Superior temporal gyrus (tissue), 1 donor: Measurements from ENCODE around the gene LBR.
A peak's percentile ranks its signal among the peaks of the same experiment; 100 is the strongest.

ENCODE experiments used
- DNase-seq: peaks from one replicate; pipeline ENCODE4 v3.0.0-alpha.2; 2016; ENCODE audit errors: extremely low spot score

The LBR gene

GRCh38 chr1:225464851-225465792 is 37.3 kb upstream of the LBR start:
- DNase-seq, result no peak

GRCh38 chr1:225462714-225463574 is 35.1 kb upstream of the LBR start:
- no peak for DNase-seq

DNA sequence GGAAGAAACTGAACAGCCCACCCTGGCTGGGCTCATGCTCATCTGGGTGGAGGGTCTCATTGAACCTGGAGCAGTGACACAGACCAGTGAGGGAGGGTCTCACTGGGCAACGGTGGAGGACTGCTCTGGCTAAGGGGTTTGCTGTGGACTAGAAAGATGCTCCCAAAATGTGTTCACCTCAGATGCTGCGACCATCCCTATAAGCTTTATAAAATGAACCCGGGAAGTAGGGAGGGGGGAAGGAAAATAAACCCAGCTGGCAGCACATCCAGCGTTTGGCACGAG is 34.5 kb upstream of the LBR start:
- no peak for DNase-seq

DNA sequence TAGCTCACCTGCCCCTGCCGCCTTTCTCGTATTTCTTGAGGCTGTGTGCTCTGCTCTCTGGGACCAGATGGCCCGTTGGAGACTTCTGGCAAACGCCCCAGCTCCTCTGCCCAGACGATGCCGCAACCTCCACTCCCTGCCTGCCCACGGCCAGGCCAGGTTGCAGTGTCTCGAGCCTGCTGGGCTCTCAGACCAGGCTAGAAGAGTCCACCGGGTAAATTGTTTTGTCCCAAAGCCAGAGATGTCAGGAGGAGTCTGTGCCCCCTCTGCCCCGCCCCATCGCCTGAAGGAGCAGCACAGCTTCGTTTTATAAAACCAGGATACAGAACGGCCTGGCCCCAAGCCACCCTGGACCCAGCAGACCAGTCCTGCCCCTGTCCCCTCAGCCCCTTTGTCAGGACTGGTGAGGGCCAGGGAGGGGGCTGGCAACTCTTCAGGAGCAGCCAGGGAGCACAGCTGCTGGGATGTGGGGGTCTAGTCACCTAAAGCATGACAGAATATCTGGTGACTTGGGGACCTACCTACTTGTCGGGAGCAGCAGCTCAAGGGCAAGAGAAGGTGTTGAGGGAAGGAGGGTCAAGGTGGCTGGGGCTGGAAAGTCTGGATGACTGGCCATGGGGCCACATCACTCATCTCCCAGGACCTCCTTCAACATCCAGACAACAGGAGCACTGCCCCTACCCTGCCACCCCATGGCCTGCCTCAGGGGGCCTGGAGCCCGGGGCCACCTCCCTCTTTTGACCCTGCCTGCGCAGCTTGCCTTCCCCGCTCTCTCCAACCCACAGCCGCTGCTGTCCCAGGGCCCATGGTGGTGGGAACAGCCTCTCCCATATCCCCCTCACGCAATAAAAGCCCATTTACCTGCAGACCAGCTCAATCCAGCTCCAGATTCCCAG is 33.9 kb upstream of the LBR start:
- no peak for DNase-seq

DNA sequence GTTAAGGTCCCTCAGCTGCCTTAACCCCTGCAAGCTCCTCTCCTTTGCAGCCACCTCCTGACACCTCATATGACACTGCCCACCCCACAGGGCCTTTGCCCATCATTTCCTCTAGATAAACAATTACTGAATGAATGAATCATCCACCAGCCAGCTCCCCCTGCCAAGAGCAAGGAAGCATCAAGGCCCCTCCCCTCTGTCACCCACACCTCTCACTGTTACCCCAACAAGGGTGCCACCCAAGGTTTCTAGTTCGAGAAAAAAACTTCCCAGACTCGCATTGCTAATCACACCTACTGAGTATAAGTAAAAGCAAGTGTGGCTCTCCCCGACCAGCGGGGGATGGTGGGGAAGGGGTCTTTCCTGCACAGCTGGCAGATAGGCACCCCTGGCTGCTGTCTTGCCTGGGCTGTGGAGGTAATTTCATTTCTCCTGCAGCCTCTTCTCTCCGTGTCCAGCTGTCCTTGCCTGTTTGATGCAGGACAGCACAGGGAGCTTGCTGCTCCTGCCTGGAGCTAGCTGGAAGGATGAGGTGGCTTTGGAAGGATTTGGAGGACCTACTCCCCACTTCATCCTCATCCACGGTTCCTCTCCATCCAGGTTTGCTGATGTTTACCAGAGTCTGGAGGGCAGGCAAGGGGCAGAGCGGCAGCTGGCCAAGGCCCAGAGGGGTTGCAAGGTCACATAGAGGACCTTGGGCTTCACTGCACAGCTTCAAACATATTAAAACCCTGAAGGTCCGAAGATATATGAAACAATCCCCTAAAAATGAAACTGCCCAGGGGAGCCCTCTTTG is 33.1 kb upstream of the LBR start:
- DNase-seq, result no peak

GRCh38 chr1:225460021-225460736 is 32.3 kb upstream of the LBR start:
- no peak for DNase-seq

DNA sequence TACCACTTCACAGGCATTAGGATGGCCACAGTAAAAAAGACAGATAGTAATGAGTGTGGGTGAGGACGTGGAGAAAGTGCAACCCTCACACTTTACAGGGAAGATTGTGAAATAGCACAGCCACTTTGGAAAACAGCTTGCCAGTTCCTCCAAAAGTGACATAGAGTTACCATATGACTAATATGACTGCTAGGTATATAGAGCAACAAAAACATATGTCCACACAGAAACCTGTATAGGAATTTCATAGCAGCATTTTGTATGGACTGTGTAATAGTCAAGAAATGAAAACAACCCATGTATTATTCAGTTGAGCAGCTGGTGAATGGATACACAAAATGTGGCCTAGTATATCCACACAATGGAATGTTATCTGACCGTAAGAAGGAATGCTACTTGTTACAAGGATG is 30.4 kb upstream of the LBR start:
- DNase-seq, result no peak

- peak; percentile 18 for DNase-seq
Measured at GRCh38 chr1:225454733-225455132, 26.9 kb upstream of the LBR start.

DNA sequence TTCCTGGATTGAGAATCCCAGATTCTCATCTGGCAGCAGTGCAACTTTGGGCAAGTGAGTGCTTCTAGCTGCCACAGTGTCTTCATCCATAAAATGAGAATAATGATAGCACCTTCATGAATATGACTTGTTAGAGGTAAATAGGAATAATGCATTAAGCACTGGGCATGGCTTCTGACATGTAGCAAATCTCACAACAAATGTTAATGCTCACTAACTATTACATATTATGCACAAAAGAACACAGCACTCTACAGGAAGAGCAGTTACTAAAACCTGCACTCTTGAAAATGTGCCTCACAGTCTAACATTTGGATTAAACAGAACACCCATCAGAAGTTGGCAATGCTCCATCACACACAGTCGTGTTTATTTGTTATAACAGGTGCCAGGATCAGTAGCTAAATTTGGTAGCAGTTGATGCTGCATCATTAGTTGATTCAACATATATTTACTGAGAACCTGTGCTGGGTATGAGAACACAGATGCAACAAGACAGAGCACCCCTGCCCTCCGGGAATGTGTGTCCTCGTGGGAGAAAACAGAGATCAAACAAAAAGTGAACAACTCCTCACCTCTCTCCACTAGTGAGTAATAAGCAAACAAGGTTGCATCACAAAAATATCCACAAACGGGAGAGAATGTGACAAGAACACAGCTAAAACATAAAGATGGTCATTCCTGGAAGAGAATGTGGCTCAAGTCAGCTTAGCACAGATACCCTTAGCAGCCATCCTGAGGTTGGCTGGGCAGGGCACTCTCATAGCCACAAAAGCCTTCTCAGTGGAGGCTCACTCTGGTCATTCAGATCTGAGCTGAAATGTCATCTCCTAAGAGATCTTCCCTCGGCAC is 26.2 kb upstream of the LBR start:
- DNase-seq, result no peak

GRCh38 chr1:225451840-225452515 is 24.1 kb upstream of the LBR start:
- no peak for DNase-seq

- DNase-seq, result no peak
Measured at GRCh38 chr1:225451340-225451739, 23.5 kb upstream of the LBR start.

DNA sequence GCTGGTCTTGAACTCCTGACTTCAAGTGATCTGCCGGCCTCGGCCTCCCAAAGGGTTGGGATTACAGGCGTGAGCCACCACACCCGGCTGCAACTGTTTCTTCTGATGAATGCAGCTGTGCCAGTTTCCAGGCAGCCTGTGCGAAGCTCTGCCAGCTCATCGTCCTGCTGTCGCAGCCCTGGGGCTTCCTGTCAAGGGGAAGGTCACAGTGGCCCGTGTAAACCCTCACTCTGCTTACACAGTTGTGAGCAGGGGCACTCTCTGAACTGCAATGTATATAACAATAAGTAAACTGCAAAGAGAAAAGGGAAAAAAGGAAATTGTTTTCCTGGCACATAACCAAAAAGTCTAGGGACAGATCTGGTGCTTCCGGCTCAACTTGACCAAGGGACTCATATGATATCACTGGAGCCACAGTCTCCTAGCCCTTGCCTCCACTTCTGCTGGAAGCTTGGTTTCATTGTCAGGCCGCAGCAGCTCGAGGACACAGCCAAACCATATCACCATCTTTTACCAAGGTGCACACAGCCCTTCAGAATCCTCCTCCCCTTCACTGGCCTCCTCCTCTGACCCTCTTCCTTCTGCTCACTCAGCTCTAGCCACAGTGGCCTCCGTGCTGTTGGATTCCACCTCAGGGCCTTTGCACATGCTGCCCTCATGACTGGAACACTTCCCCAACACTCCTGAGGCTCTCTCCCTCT is 22.8 kb upstream of the LBR start:
- DNase-seq, result no peak

GRCh38 chr1:225449774-225450173 is 21.9 kb upstream of the LBR start:
- no peak for DNase-seq

- no peak for DNase-seq
Measured at GRCh38 chr1:225449261-225449660, 21.4 kb upstream of the LBR start.

DNA sequence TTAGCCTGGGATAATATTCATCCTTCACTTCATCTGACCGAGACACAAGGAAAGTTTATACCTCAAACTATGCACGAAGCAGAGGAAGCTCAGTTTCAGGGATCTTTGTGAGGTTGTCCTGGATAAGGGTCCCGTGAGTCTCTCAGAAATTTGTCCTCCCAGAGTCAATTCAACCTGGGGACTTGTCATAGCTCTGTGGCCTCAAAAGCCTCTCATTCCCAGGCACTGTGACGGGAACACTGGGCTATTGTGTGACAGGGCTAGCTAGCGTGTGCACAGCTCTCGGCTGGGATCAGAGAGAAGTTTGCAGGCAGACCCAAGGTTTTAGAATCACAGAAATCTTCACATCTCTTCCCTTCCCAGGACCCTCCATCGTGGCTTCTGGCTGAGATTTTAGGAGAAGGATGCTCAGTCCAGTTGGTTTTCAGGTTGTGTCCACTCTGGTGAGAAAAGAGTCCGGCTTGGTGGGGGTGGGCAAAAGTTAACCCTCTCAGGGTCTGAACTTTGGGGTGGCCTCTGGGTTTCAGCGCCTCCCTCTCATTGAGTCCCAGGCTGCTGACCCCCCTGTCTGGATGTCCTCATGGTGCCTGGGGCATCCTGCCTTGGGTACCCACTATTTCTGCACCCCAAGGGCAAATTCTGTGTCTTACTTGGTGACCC is 20.4 kb upstream of the LBR start:
- DNase-seq, result peak; percentile 82

- peak; percentile 83 for DNase-seq
Measured at GRCh38 chr1:225447650-225448089, 19.8 kb upstream of the LBR start.

GRCh38 chr1:225446981-225447615 is 19.3 kb upstream of the LBR start:
- no peak for DNase-seq
